Activated CD4-positive, CD25-positive, alpha-beta regulatory T cell (primary cell): Measurements from ENCODE around the gene RMDN2.
"Not testable (repeated sequence)": the region's sequence is repeated elsewhere in the genome, so short reads cannot be mapped to it uniquely, and the experiment has no call there.

ENCODE experiments used
- DNase-seq, 4 experiments: peaks; one replicate each; lab custom pipeline; 2025; lab: John Stamatoyannopoulos, UW

Gene RMDN2

GRCh38 chr2:37932873-37933272 lies 7.8 kb downstream of the RMDN2 start:
- not testable (repeated sequence) for DNase-seq

DNA sequence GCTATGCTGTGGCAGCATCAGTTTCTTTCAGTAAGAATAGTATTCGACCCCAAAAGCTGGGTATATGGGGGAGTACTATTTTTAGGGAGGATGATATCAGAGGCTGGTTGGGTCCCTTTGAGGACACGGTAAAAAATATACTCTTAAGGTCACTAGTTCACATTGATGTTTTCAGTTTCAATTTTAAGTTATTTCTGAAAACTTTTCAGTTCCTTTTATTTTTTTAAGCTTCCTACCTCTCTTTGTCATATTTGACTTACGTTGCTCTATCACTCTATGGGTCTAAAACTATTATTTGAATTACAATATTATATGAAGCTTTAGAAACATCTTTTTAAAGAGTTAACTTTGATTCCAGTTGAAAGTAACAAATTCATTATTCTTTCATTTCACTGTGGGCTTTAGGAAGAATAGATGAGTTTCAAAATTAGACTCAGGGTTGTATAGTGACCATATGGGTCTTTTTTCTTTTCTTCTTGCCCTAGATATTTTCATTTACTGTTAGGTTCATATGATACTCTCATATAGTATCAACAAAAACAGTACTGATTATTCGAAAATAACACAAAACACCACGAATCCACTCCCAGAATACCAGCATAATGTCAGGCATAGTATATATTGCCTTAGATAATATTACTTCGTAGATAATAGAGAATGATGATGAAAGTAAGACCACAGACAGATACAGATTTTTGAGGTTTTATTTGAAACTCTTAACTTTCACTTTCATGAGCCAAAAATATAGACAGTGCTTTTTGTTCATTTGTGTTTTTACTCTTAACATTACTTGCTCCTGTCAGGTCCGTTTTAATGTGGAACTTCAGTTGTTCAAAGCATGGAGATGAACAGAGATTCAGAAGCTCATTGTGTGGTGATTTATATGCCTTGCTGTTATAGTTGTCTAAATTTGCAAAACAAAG lies 9.8 kb downstream of the RMDN2 start:
- DNase-seq: no peak

GRCh38 chr2:37937568-37937967 lies 12.5 kb downstream of the RMDN2 start:
- DNase-seq: not testable (repeated sequence)

GRCh38 chr2:37941267-37941666 lies 16.2 kb downstream of the RMDN2 start:
- not testable (repeated sequence) for DNase-seq

GRCh38 chr2:37944268-37944667 lies 19.2 kb downstream of the RMDN2 start:
- DNase-seq: no peak

- DNase-seq: no peak
Observed at GRCh38 chr2:37947306-37947705, 22.2 kb downstream of the RMDN2 start.

GRCh38 chr2:37962018-37962739 lies 37.1 kb downstream of the RMDN2 start:
- DNase-seq: not testable (repeated sequence)

DNA sequence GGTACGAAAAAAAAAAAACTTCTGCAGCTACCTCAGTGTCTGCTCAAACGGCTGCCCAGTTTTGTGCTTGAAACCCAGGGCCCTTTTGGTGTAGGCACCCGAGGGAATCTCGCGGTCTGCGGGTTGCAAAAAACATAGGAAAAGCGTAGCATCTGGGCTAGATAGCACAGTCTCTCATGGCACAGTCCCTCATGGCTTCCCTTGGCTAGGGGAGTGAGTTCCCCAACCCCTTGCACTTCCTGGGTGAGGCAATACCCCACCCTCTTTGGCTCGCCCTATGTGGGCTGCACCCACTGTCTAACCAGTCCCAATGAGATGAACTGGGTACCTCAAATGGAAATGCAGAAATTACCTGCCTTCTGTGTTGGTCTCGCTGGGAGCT lies 37.6 kb downstream of the RMDN2 start:
- not testable (repeated sequence) for DNase-seq

DNA sequence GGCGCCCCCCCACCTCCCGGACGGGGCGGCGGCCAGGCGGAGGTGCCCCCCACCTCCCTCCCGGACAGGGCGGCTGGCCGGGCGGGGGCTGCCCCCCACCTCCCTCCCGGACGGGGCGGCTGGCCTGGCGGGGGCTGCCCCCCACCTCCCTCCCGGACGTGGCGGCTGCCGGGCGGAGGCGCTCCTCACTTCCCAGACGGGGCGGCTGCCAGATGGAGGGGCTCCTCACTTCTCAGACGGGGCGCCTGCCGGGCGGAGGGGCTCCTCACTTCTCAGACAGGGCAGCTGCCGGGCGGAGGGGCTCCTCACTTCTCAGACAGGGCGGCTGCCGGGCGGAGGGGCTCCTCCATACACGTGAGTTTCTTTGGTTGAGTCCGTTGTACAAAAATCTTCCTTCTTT lies 38.8 kb downstream of the RMDN2 start:
- DNase-seq: not testable (repeated sequence)

- DNase-seq: no peak
Observed at GRCh38 chr2:37966326-37966725, 41.2 kb downstream of the RMDN2 start.

GRCh38 chr2:37969731-37970130 lies 44.6 kb downstream of the RMDN2 start:
- no peak for DNase-seq

GRCh38 chr2:37971971-37972370 lies 46.9 kb downstream of the RMDN2 start:
- no peak for DNase-seq

DNA sequence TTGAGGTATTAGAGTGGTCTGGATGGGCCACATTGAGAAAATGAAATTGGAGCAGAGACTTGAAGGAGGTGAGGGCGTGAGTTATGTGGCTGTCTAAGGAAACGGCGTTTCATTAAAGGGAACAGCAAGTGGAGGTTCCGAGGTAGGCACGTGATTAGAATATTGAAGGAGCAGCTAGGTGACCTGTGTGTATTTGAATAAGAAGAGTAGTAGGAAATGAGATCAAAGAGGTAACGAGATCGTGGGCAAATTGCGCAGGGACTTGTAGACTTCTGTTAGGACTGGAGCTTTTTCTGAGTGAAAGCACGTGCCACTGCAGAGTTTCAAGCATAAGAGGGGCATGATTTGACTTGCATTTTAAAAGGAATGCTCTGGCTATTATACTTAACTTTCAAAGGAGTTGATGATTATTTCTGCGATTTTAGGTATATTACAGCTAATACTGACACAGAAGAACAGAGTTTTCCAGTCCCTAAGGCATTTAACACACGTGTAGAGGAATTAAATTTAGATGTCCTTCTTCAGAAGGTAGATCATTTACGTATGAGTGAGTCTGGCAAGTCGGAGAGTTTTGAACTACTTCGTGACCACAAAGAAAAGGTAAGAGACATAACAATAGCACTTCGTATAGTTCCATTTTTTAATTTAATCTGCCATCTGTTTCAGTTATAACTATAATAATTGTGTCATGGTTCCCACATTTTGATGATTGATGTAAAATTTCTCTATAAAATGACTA lies 48.7 kb downstream of the RMDN2 start:
- DNase-seq: no peak

- DNase-seq: no peak
Observed at GRCh38 chr2:37975808-37976207, 50.7 kb downstream of the RMDN2 start.

DNA sequence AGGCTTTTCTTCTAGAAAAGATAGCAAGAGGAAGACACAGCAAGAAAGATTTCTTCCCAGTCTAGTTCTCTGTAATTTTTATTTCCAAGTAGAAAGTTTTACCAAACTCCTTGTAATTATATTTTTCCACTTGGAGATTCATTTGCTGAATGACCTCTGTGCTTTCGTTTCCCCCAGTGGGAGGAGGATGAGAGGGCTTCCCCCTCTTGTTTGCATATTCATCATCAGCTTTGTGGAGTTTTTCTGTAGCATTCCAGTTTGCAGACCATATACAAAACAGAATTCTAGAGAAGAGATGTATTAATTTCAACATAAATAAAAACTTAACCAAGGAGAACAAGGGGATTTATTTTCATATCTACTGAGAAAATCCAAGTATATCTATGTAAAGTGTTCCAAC lies 51.3 kb downstream of the RMDN2 start:
- DNase-seq: no peak

GRCh38 chr2:37982147-37982582 lies 57.1 kb downstream of the RMDN2 start:
- DNase-seq: peak; percentile 6 to 54 (median 29)

GRCh38 chr2:37982847-37983246 lies 57.8 kb downstream of the RMDN2 start:
- DNase-seq: no peak

DNA sequence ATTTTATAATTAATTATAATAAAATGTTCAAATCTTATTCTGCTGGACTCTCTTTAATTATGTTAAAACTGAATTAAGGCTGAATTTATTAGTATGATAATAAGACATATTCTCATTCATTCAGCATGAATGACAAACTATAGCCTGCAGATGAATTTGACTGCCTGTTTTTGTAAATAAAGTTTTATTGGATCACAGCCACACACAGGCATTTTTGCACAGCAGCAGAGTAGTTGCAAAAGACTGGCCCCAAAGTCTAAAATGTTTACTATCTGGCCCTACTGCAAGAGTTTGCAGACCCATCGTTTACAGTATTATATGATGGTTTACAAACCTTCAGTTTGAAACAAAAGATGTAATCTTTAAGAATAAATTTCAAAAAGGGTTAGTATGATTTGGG lies 58.6 kb downstream of the RMDN2 start:
- DNase-seq: no peak

GRCh38 chr2:37984176-37984575 lies 59.1 kb downstream of the RMDN2 start:
- DNase-seq: no peak

GRCh38 chr2:37984589-37984988 lies 59.5 kb downstream of the RMDN2 start:
- DNase-seq: no peak

DNA sequence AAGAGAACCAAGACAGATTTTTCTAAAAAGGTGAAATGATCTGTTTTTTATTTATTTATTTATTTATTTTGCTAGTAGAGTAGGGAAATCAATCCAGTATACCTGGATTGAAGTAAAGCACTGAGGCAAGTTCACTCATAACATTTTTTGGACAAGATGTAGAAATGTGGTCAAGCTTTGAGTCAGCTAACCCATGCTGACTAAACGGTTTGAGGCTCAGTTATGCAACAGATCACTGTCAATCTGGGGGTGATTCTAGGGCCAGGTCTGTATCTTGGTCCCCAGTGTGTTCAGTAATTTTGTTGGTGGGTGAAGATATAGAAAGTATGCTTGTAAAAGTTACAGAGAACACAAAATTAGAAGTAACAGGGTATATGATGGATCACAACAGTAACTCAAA lies 60.2 kb downstream of the RMDN2 start:
- no peak for DNase-seq

DNA sequence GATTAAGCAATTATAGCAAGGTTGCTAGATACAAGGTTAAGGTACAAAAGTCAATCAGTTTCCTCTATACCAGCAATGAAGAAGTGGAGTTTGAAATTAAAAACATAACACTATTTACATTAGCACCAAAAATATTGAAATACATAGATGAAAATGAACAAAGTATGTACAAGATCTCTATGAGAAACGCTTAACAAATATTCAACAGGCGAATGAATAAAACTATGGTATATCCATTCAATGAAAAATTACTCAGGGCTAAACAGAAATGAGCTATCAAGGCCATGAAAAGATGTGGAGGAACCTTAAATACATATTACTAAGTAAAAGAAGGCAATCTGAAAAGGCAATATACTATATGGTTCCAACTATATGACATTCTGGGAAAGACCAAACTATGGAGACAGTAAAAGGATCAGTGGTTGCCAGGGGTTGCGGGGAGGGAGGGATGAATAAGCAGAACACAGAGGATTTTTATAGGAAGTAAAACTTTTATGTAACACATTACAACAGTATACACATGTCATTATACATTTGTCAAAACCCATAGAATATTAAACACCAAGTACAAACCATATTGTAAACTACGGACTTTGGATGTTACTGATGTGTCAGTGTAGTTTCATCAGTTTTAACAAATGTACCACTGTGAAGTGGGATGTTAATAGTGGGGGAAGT lies 62.1 kb downstream of the RMDN2 start:
- DNase-seq: no peak
